Adrenal gland (tissue), 12 donors: Measurements from ENCODE around the gene PTPRJ. TPM values are rescaled to one million over a fixed set of nuclear protein-coding genes. Genes with fewer than 3 reads are reported as not detected.

Experiments
- DNase-seq, 7 donors: peaks; one replicate each; pipeline ENCODE4 v3.0.0-alpha.2; 2019 to 2020
- H3K27ac ChIP-seq, 5 donors: fragments of 200-600 bp; sonication (generic) in 4 of 5; 1 replicate in 3 of 5; 2 replicates in 2 of 5; pipeline versions ENCODE4 v1.5.1 to v1.8.0; 2016 to 2020; ENCODE audit warnings: mild to moderate bottlenecking in 1 of 5
- H3K27me3 ChIP-seq: fragments of 200-600 bp; 2 replicates; pipeline ENCODE4 v1.8.0; 2021
- H3K36me3 ChIP-seq, 2 donors: fragments of 200-600 bp; replicated peaks in 1 of 2; 1 replicate in 1 of 2; 2 replicates in 1 of 2; pipeline versions ENCODE4 v1.5.1 to v1.8.0; 2018 to 2022
- H3K4me1 ChIP-seq, 2 donors: fragments of 200-600 bp; replicated peaks in 1 of 2; 1 replicate in 1 of 2; 2 replicates in 1 of 2; pipeline versions ENCODE4 v1.5.1 to v1.8.0; 2018 to 2021
- H3K4me3 ChIP-seq, 4 donors: fragments of 200-600 bp; sonication (generic) in 3 of 4; one replicate each; pipeline ENCODE4 v1.5.1; 2016 to 2018
- H3K9me3 ChIP-seq, 3 donors: fragments of 200-600 bp; sonication (generic) in 1 of 3; replicated peaks in 1 of 3; 1 replicate in 2 of 3; 2 replicates in 1 of 3; pipeline versions ENCODE4 v1.5.1 to v1.8.0; 2016 to 2021
- CTCF ChIP-seq, 6 experiments: fragments of 450-650 bp in 4 of 6; fragments of 200-600 bp in 2 of 6; sonication (generic) in 1 of 6; IDR thresholded peaks; 1 replicate in 5 of 6; 2 replicates in 1 of 6; pipeline versions ENCODE4 v1.5.1 to v1.8.0; 2016 to 2021; ENCODE audit warnings: antibody characterized with exemption in 6 of 6, mild to moderate bottlenecking in 2 of 6, moderate library complexity in 1 of 6
- POLR2A ChIP-seq, 2 donors: fragments of 450-650 bp; IDR thresholded peaks; one replicate each; pipeline ENCODE4 v1.6.1; 2017; ENCODE audit warnings: antibody characterized with exemption in 2 of 2, mild to moderate bottlenecking in 2 of 2, moderate library complexity in 1 of 2
- WGBS, 4 donors: extraction: QIAGEN DNeasy Blood & Tissue Kit in 2 of 4; methylation state at CpG; one replicate each; pipeline versions ENCODE4 v1.1.5 to v1.1.7; 2013 to 2017; 5-methylcytosine and 5-hydroxymethylcytosine counted together
- intact Hi-C, 2 donors: fragments of 100-400 bp; cut with DNase I; formaldehyde crosslinking; loops; one replicate each; pipeline versions ENCODE4 v1.14.1 to v1.15.0; 2022 to 2023
- polyA plus RNA-seq, 3 donors: library from polyadenylated mRNA; stranded (reverse); fragments of 200-250 nt in 2 of 3; fragments of 350-450 nt in 1 of 3; fragmentation: Illumina TruSeq in 1 of 3; extraction: RNeasy Lipid Tissue Mini Kit (QIAGEN cat#74804) in 1 of 3; gene quantifications; one replicate each; pipeline ENCODE4 v1.2.3, GENCODE V29; 2013 to 2014
- total RNA-seq, 9 donors: library from RNA; depleted of rRNA in 4 of 9; stranded (reverse); fragments of >200 nt in 4 of 9; fragments of 120-200 nt in 1 of 9; fragmentation: NEBNext Ultra II Directional in 1 of 9; extraction: Animal tissue kit (Norgen Biotek cat#: 25700) in 1 of 9; gene quantifications; one replicate each; pipeline versions ENCODE4 v1.1.0 to v1.2.4, GENCODE V29; 2013 to 2023
- donor health status: healthy with polysubstance abuse.
- donor health status: Bipolar disorder and iron deficiency.
- donor health status: DM: yes; HTN: yes; CAD: no.
- donor health status: DM: no; HTN: no; CAD: no.
- donor health status: DM: no; HTN: no; CAD: no.
- donor health status: DM: yes; HTN: yes; CAD: no.

Gene PTPRJ
- total and polyA plus RNA-seq, 12 donors = 1.4 to 16.9 (median 10.2) TPM

GRCh38 chr11:48037709-48038468 is 57.5 kb downstream of the PTPRJ start:
- no peak for TF ChIP-seq CTCF (IDR thresholded peaks at IDR 0.05)
- H3K36me3 ChIP-seq = no peaks in the 10 kb centered on the region
- WGBS, 4 donors = 81 to 85% (median 84%) methylated on average over 11 of the region's 11 CpGs
- H3K27ac ChIP-seq = no peak overlapping the region
- H3K9me3 ChIP-seq = no peaks in the 10 kb centered on the region
- DNase-seq = no peak
- no peak overlapping the region for H3K4me3 ChIP-seq
- H3K27me3 ChIP-seq = no peaks in the 10 kb centered on the region
- intact Hi-C loops = no loop called here
- H3K4me1 ChIP-seq = peaks cover 0 to 8% of the 10 kb centered on the region in 2 donors

GRCh38 chr11:48040830-48041444 is 60.6 kb downstream of the PTPRJ start:
- DNase-seq = no peak
- no peak for TF ChIP-seq CTCF (IDR thresholded peaks at IDR 0.05)
- WGBS, 4 donors = 83 to 89% (median 85%) methylated on average over 13 of the region's 13 CpGs
- H3K36me3 ChIP-seq = no peaks in the 10 kb centered on the region
- H3K9me3 ChIP-seq = no peaks in the 10 kb centered on the region
- H3K27me3 ChIP-seq = no peaks in the 10 kb centered on the region
- intact Hi-C loops = no loop called here
- H3K4me3 ChIP-seq = no peak overlapping the region
- no peaks in the 10 kb centered on the region for H3K4me1 ChIP-seq
- H3K27ac ChIP-seq = no peak overlapping the region

GRCh38 chr11:48041877-48042695 is 61.7 kb downstream of the PTPRJ start:
- Histone ChIP-seq H3K4me1 (no peaks in the 10 kb centered on the region), H3K9me3 (no peaks in the 10 kb centered on the region), H3K27ac (no peak overlapping the region), H3K4me3 (no peak overlapping the region), H3K27me3 (no peaks in the 10 kb centered on the region), H3K36me3 (no peaks in the 10 kb centered on the region)
- no peak for DNase-seq
- intact Hi-C loops = no loop called here
- WGBS, 4 donors = 79 to 83% (median 82%) methylated on average over 5 of the region's 5 CpGs
- no peak for TF ChIP-seq CTCF (IDR thresholded peaks at IDR 0.05)
- TF ChIP-seq POLR2A (IDR thresholded peaks at IDR 0.05) = no peak
